ENCODE measurements around the gene EPAS1. TPM values are rescaled to one million over a fixed set of nuclear protein-coding genes. Genes with fewer than 3 reads are reported as not detected.

The EPAS1 gene
- total and polyA plus RNA-seq, 2 of the 8 experiments (the other 6 are each of a cell fraction or from before 2014, with no cell fraction given) = 2.0 to 4.9 TPM

DNA sequence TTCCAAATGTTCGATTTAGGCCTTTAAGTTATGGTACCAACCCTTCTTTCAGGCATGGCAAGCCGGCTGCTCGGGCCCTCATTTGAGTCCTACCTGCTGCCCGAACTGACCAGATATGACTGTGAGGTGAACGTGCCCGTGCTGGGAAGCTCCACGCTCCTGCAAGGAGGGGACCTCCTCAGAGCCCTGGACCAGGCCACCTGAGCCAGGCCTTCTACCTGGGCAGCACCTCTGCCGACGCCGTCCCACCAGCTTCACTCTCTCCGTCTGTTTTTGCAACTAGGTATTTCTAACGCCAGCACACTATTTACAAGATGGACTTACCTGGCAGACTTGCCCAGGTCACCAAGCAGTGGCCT lies 87.2 kb downstream of the EPAS1 start (continued):
- TF ChIP-seq, protein P1, sequence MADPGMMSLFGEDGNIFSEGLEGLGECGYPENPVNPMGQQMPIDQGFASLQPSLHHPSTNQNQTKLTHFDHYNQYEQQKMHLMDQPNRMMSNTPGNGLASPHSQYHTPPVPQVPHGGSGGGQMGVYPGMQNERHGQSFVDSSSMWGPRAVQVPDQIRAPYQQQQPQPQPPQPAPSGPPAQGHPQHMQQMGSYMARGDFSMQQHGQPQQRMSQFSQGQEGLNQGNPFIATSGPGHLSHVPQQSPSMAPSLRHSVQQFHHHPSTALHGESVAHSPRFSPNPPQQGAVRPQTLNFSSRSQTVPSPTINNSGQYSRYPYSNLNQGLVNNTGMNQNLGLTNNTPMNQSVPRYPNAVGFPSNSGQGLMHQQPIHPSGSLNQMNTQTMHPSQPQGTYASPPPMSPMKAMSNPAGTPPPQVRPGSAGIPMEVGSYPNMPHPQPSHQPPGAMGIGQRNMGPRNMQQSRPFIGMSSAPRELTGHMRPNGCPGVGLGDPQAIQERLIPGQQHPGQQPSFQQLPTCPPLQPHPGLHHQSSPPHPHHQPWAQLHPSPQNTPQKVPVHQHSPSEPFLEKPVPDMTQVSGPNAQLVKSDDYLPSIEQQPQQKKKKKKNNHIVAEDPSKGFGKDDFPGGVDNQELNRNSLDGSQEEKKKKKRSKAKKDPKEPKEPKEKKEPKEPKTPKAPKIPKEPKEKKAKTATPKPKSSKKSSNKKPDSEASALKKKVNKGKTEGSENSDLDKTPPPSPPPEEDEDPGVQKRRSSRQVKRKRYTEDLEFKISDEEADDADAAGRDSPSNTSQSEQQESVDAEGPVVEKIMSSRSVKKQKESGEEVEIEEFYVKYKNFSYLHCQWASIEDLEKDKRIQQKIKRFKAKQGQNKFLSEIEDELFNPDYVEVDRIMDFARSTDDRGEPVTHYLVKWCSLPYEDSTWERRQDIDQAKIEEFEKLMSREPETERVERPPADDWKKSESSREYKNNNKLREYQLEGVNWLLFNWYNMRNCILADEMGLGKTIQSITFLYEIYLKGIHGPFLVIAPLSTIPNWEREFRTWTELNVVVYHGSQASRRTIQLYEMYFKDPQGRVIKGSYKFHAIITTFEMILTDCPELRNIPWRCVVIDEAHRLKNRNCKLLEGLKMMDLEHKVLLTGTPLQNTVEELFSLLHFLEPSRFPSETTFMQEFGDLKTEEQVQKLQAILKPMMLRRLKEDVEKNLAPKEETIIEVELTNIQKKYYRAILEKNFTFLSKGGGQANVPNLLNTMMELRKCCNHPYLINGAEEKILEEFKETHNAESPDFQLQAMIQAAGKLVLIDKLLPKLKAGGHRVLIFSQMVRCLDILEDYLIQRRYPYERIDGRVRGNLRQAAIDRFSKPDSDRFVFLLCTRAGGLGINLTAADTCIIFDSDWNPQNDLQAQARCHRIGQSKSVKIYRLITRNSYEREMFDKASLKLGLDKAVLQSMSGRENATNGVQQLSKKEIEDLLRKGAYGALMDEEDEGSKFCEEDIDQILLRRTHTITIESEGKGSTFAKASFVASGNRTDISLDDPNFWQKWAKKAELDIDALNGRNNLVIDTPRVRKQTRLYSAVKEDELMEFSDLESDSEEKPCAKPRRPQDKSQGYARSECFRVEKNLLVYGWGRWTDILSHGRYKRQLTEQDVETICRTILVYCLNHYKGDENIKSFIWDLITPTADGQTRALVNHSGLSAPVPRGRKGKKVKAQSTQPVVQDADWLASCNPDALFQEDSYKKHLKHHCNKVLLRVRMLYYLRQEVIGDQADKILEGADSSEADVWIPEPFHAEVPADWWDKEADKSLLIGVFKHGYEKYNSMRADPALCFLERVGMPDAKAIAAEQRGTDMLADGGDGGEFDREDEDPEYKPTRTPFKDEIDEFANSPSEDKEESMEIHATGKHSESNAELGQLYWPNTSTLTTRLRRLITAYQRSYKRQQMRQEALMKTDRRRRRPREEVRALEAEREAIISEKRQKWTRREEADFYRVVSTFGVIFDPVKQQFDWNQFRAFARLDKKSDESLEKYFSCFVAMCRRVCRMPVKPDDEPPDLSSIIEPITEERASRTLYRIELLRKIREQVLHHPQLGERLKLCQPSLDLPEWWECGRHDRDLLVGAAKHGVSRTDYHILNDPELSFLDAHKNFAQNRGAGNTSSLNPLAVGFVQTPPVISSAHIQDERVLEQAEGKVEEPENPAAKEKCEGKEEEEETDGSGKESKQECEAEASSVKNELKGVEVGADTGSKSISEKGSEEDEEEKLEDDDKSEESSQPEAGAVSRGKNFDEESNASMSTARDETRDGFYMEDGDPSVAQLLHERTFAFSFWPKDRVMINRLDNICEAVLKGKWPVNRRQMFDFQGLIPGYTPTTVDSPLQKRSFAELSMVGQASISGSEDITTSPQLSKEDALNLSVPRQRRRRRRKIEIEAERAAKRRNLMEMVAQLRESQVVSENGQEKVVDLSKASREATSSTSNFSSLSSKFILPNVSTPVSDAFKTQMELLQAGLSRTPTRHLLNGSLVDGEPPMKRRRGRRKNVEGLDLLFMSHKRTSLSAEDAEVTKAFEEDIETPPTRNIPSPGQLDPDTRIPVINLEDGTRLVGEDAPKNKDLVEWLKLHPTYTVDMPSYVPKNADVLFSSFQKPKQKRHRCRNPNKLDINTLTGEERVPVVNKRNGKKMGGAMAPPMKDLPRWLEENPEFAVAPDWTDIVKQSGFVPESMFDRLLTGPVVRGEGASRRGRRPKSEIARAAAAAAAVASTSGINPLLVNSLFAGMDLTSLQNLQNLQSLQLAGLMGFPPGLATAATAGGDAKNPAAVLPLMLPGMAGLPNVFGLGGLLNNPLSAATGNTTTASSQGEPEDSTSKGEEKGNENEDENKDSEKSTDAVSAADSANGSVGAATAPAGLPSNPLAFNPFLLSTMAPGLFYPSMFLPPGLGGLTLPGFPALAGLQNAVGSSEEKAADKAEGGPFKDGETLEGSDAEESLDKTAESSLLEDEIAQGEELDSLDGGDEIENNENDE (IDR thresholded peaks at IDR 0.05; ENCODE audit: insufficient replicate concordance, low read length) = no peak
